IMR-90 (cell line): Measurements from ENCODE around the gene TNFRSF13B. TPM values are rescaled to one million over a fixed set of nuclear protein-coding genes. Genes with fewer than 3 reads are reported as not detected.

Experiments
- ATAC-seq: fragments of 200-7000 bp; cut with Tn5 transposase; 2 replicates; pipeline ENCODE4 v1.9.1; 2020; ENCODE audit warnings: low read depth, mild to moderate bottlenecking, moderate library complexity
- BruUV-seq: library from RNA; stranded (reverse); fragments of 400-500 nt; replicated peaks from 2 replicates; lab custom pipeline; 2021; lab: Mats Ljungman, UMichigan
- CTCF ChIA-PET: fragments of 300-600 bp; formaldehyde crosslinking; extraction: SDS; loops from one replicate; lab custom pipeline; 2021; ENCODE audit warnings: antibody characterized with exemption; lab: Yijun Ruan, JAX
- POLR2A ChIA-PET: fragments of 300-600 bp; sonication (Branson Sonifier 250); formaldehyde crosslinking; loops from one replicate; lab custom pipeline; 2022; ENCODE audit warnings: antibody characterized with exemption; ENCODE audit not compliant: unreplicated experiment; lab: Charles Lee
- DNase-seq: peaks from one replicate; pipeline ENCODE4 v3.0.0; 2013
- H2AFZ ChIP-seq: replicated peaks from 2 replicates; pipeline ENCODE3; 2013; ENCODE audit warnings: low read length, mild to moderate bottlenecking; ENCODE audit not compliant: poor library complexity
- H2AK5ac ChIP-seq: 2 replicates; pipeline ENCODE4 v1.6.1; 2013; ENCODE audit warnings: low read depth, low read length, inconsistent platforms
- H2AK9ac ChIP-seq: replicated peaks from 2 replicates; pipeline ENCODE3; 2013; ENCODE audit warnings: mild to moderate bottlenecking, low read depth, low read length, moderate library complexity; ENCODE audit not compliant: poor library complexity
- H2BK120ac ChIP-seq: 2 replicates; pipeline ENCODE4 v1.6.1; 2013; ENCODE audit warnings: low read depth, low read length, inconsistent platforms
- H2BK15ac ChIP-seq: 3 replicates; pipeline ENCODE4 v1.6.1; 2013; ENCODE audit warnings: low read depth, low read length, inconsistent platforms
- H2BK20ac ChIP-seq: 2 replicates; pipeline ENCODE4 v1.6.1; 2013; ENCODE audit warnings: low read depth, mild to moderate bottlenecking, inconsistent platforms, low read length, moderate library complexity
- H2BK5ac ChIP-seq: 2 replicates; pipeline ENCODE4 v1.6.1; 2013; ENCODE audit warnings: mild to moderate bottlenecking, low read depth, low read length, inconsistent platforms; ENCODE audit not compliant: poor library complexity, severe bottlenecking
- H3K14ac ChIP-seq: replicated peaks from 2 replicates; pipeline ENCODE4 v1.6.1; 2013; ENCODE audit warnings: low read depth, low read length, inconsistent platforms
- H3K18ac ChIP-seq: 2 replicates; pipeline ENCODE4 v1.6.1; 2013; ENCODE audit warnings: low read depth, low read length, control low read depth
- H3K23ac ChIP-seq: 2 replicates; pipeline ENCODE4 v1.6.1; 2013; ENCODE audit warnings: low read depth, low read length, inconsistent platforms
- H3K27ac ChIP-seq: 2 replicates; pipeline ENCODE4 v1.5.1; 2013; ENCODE audit warnings: mild to moderate bottlenecking, control low read depth, low read length; ENCODE audit not compliant: insufficient read depth
- H3K27me3 ChIP-seq: 2 replicates; pipeline ENCODE4 v1.6.1; 2013; ENCODE audit warnings: low read length; ENCODE audit not compliant: control insufficient read depth, insufficient read depth
- H3K36me3 ChIP-seq: 2 replicates; pipeline ENCODE4 v1.6.1; 2013; ENCODE audit warnings: low read length, mixed read lengths; ENCODE audit not compliant: control insufficient read depth, insufficient read depth
- H3K4ac ChIP-seq: 2 replicates; pipeline ENCODE4 v1.6.1; 2013; ENCODE audit warnings: low read depth, low read length, inconsistent platforms
- H3K4me1 ChIP-seq: 2 replicates; pipeline ENCODE4 v1.6.1; 2013; ENCODE audit warnings: low read length, mixed read lengths; ENCODE audit not compliant: control insufficient read depth, insufficient read depth
- H3K4me2 ChIP-seq: 2 replicates; pipeline ENCODE4 v1.6.1; 2013; ENCODE audit warnings: low read depth, mild to moderate bottlenecking, control low read depth, low read length, moderate library complexity
- H3K4me3 ChIP-seq: 2 replicates; pipeline ENCODE4 v1.5.1; 2013; ENCODE audit warnings: low read depth, mild to moderate bottlenecking, control low read depth, low read length, moderate library complexity; ENCODE audit not compliant: insufficient read depth
- H3K56ac ChIP-seq: 2 replicates; pipeline ENCODE4 v1.6.1; 2013; ENCODE audit warnings: low read length, inconsistent platforms; ENCODE audit not compliant: insufficient read depth; ENCODE audit errors: extremely low read depth
- H3K79me1 ChIP-seq, 2 experiments: 2 replicates each; pipeline ENCODE4 v1.6.1; 2013; ENCODE audit warnings: low read length in 2 of 2, inconsistent platforms in 1 of 2, low read depth in 1 of 2
- H3K9ac ChIP-seq: 2 replicates; pipeline ENCODE4 v1.6.1; 2013; ENCODE audit warnings: low read depth, low read length, control low read depth
- H3K9me1 ChIP-seq: 2 replicates; pipeline ENCODE4 v1.6.1; 2013; ENCODE audit warnings: low read length, inconsistent platforms; ENCODE audit not compliant: insufficient read depth
- H3K9me3 ChIP-seq: 2 replicates; pipeline ENCODE4 v1.6.1; 2013; ENCODE audit warnings: low read length; ENCODE audit not compliant: control insufficient read depth, insufficient read depth
- H4K20me1 ChIP-seq: 2 replicates; pipeline ENCODE4 v1.6.1; 2013; ENCODE audit warnings: low read length, inconsistent platforms; ENCODE audit not compliant: insufficient read depth
- H4K5ac ChIP-seq: 2 replicates; pipeline ENCODE4 v1.6.1; 2013; ENCODE audit warnings: mild to moderate bottlenecking, low read depth, low read length, control low read depth
- H4K8ac ChIP-seq, 2 experiments: 2 replicates each; pipeline ENCODE4 v1.6.1; 2013; ENCODE audit warnings: low read depth in 2 of 2, low read length in 2 of 2, control low read depth in 1 of 2, inconsistent platforms in 1 of 2
- H4K91ac ChIP-seq: 2 replicates; pipeline ENCODE4 v1.6.1; 2013; ENCODE audit warnings: low read depth, low read length, inconsistent platforms; ENCODE audit not compliant: insufficient read depth
- BHLHE40 ChIP-seq: fragments of 150-350 bp; IDR thresholded peaks from 2 replicates; pipeline ENCODE4 v1.6.1; 2016; ENCODE audit warnings: mild to moderate bottlenecking, low read depth, low read length
- CHD1 ChIP-seq: IDR thresholded peaks from 2 replicates; pipeline ENCODE4 v1.6.1; 2012; ENCODE audit warnings: low read depth, low read length, improper control_type of control experiment
- MAFK ChIP-seq: IDR thresholded peaks from 2 replicates; pipeline ENCODE4 v1.6.1; 2012; ENCODE audit warnings: low read depth, low read length, improper control_type of control experiment
- MAZ ChIP-seq: IDR thresholded peaks from 2 replicates; pipeline ENCODE4 v1.6.1; 2012; ENCODE audit warnings: low read depth, mild to moderate bottlenecking, low read length, improper control_type of control experiment, moderate library complexity, borderline replicate concordance
- MXI1 ChIP-seq: IDR thresholded peaks from 2 replicates; pipeline ENCODE4 v1.6.1; 2012; ENCODE audit warnings: low read depth, mild to moderate bottlenecking, low read length, moderate library complexity, borderline replicate concordance
- NFE2L2 ChIP-seq: fragments of 150-350 bp; IDR thresholded peaks from 2 replicates; pipeline ENCODE4 v1.6.1; 2016; ENCODE audit warnings: low read depth, mild to moderate bottlenecking, low read length
- POLR2A ChIP-seq: IDR thresholded peaks from 2 replicates; pipeline ENCODE4 v1.6.1; 2012; ENCODE audit warnings: mild to moderate bottlenecking, low read depth, low read length
- RAD21 ChIP-seq: IDR thresholded peaks from 2 replicates; pipeline ENCODE4 v1.6.1; 2012; ENCODE audit warnings: low read length, improper control_type of control experiment
- RCOR1 ChIP-seq: IDR thresholded peaks from 2 replicates; pipeline ENCODE4 v1.6.1; 2012; ENCODE audit warnings: mild to moderate bottlenecking, low read length, improper control_type of control experiment; ENCODE audit not compliant: insufficient replicate concordance
- SMC3 ChIP-seq: fragments of 150-350 bp; IDR thresholded peaks from 2 replicates; pipeline ENCODE4 v1.6.1; 2016; ENCODE audit warnings: low read depth, mild to moderate bottlenecking, antibody characterized with exemption, low read length, moderate library complexity
- USF2 ChIP-seq: fragments of 150-350 bp; IDR thresholded peaks from 2 replicates; pipeline ENCODE4 v1.6.1; 2017; ENCODE audit warnings: mild to moderate bottlenecking, antibody characterized with exemption, low read length, low read depth
- WGBS, 2 experiments: methylation state at CpG; one replicate each; pipeline versions ENCODE4 v1.1.5 to v1.1.7; 2013; ENCODE audit warnings: missing lambda C conversion rate in 2 of 2; ENCODE audit not compliant: insufficient read length in 1 of 2; ENCODE audit errors: extremely low coverage in 2 of 2; 5-methylcytosine and 5-hydroxymethylcytosine counted together
- dilution Hi-C: fragments of 300-500 bp; cut with HindIII; formaldehyde crosslinking; loops from one replicate; pipeline ENCODE4 v1.14.3; 2018; ENCODE audit warnings: low sequenced_read_pairs; ENCODE audit not compliant: unreplicated experiment
- in situ Hi-C: fragments of 300-500 bp; cut with MboI; formaldehyde crosslinking; loops from 3 replicates; pipeline ENCODE4 v1.14.3; 2019; ENCODE audit warnings: low sequenced_read_pairs, inconsistent platforms, mixed read lengths
- intact Hi-C: fragments of 100-400 bp; cut with micrococcal nuclease; formaldehyde crosslinking; loops from 2 replicates; pipeline ENCODE4 v1.10.0; 2022
- polyA plus RNA-seq, 3 experiments: library from polyadenylated mRNA; depleted of rRNA; stranded (reverse); fragments of >200 nt; gene quantifications; 2 replicates each; pipeline ENCODE4 v1.2.3, GENCODE V29; 2012; ENCODE audit warnings: low replicate concordance in 1 of 3
- total RNA-seq: library from RNA; depleted of rRNA; stranded (reverse); fragments of >200 nt; gene quantifications from 2 replicates; pipeline ENCODE4 v1.2.3, GENCODE V29; 2012
- TF ChIP-seq, protein P1 (sequence below): conservative IDR thresholded peaks from 2 replicates; pipeline ENCODE4 v1.5.1; 2012; ENCODE audit warnings: mild to moderate bottlenecking, low read depth, low read length, improper control_type of control experiment
- TF ChIP-seq, protein P2 (sequence below): fragments of 150-350 bp; IDR thresholded peaks from 2 replicates; pipeline ENCODE4 v1.6.1; 2016; ENCODE audit warnings: low read depth, mild to moderate bottlenecking, low read length, moderate library complexity, borderline replicate concordance

TNFRSF13B gene
- total and polyA plus RNA-seq, 2 of the 4 experiments (the other 2 are of a cell fraction), result not detected

GRCh38 chr17:16922386-16923096 lies 49.4 kb downstream of the TNFRSF13B start:
- Histone ChIP-seq H3K23ac (no peak overlapping the region), H3K4me3 (no peak overlapping the region), H3K4ac (no peak overlapping the region), H3K36me3 (no peaks in the 10 kb centered on the region), H3K27ac (no peak overlapping the region), H2AK5ac (no peak overlapping the region), H4K5ac (no peak overlapping the region), H3K79me1 (no peaks in the 10 kb centered on the region), H3K27me3 (peaks cover 22% of the 10 kb centered on the region), H3K9me1 (no peaks in the 10 kb centered on the region), H2BK15ac (no peak overlapping the region), H3K14ac (no peak overlapping the region), H4K8ac (no peak overlapping the region), H3K4me1 (no peaks in the 10 kb centered on the region), H2BK20ac (no peak overlapping the region), H3K56ac (no peak overlapping the region), H3K9me3 (no peaks in the 10 kb centered on the region), H2AFZ (no peak overlapping the region), H3K9ac (no peak overlapping the region), H3K4me2 (no peak overlapping the region), H2AK9ac (no peak overlapping the region), H4K20me1 (no peaks in the 10 kb centered on the region), H2BK120ac (no peak overlapping the region), H3K18ac (no peak overlapping the region), H2BK5ac (no peak overlapping the region), H4K91ac (no peak overlapping the region)
- TF ChIP-seq CHD1 (no peak), RCOR1 (no peak), BHLHE40 (no peak), MAFK (no peak), USF2 (no peak), SMC3 (no peak), POLR2A (no peak), RAD21 (peak; percentile 35), MXI1 (no peak), MAZ (no peak), NFE2L2 (no peak)
- TF ChIP-seq, protein P1, sequence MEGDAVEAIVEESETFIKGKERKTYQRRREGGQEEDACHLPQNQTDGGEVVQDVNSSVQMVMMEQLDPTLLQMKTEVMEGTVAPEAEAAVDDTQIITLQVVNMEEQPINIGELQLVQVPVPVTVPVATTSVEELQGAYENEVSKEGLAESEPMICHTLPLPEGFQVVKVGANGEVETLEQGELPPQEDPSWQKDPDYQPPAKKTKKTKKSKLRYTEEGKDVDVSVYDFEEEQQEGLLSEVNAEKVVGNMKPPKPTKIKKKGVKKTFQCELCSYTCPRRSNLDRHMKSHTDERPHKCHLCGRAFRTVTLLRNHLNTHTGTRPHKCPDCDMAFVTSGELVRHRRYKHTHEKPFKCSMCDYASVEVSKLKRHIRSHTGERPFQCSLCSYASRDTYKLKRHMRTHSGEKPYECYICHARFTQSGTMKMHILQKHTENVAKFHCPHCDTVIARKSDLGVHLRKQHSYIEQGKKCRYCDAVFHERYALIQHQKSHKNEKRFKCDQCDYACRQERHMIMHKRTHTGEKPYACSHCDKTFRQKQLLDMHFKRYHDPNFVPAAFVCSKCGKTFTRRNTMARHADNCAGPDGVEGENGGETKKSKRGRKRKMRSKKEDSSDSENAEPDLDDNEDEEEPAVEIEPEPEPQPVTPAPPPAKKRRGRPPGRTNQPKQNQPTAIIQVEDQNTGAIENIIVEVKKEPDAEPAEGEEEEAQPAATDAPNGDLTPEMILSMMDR, result 0 out of 2 replicates have a peak, but pooled peaks have one; percentile 21
- TF ChIP-seq, protein P2, sequence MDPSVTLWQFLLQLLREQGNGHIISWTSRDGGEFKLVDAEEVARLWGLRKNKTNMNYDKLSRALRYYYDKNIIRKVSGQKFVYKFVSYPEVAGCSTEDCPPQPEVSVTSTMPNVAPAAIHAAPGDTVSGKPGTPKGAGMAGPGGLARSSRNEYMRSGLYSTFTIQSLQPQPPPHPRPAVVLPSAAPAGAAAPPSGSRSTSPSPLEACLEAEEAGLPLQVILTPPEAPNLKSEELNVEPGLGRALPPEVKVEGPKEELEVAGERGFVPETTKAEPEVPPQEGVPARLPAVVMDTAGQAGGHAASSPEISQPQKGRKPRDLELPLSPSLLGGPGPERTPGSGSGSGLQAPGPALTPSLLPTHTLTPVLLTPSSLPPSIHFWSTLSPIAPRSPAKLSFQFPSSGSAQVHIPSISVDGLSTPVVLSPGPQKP, result no peak
- WGBS, 2 experiments, result 65% methylated on average over 2 of the region's 4 CpGs; no CpG with 5 or more reads in 1 of the 2 experiments
- CTCF ChIA-PET, result no interaction called here
- intact Hi-C loops (no loop called here), in situ Hi-C loops (no loop called here), dilution Hi-C loops (no loop called here)
- ATAC-seq, result no peak
- BruUV-seq, result no TSS peak
- POLR2A ChIA-PET, result no interaction called here
- DNase-seq, result peak; percentile 8
